Measurements from ENCODE around the gene RASSF10.

Gene RASSF10

DNA sequence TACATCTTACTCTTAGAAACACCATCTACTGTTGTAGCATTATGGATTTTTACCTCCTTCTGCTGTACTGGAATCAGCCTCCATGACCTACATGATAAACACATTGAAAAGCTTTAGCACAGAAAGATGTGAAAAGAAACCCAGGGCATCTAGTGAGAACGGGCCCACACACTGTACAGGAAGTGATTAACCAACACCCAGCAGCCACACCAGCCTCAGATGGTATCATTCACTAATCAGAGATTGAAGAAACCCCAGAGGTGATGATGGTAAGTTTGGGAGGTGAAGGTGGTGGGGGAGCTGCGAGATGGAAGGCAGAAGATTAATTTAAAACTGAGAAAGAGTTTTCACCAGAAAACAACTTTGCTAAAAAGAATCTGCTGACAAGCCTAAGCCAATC, 46.1 kb downstream of the RASSF10 start:
- TF ChIP-seq, protein P1, sequence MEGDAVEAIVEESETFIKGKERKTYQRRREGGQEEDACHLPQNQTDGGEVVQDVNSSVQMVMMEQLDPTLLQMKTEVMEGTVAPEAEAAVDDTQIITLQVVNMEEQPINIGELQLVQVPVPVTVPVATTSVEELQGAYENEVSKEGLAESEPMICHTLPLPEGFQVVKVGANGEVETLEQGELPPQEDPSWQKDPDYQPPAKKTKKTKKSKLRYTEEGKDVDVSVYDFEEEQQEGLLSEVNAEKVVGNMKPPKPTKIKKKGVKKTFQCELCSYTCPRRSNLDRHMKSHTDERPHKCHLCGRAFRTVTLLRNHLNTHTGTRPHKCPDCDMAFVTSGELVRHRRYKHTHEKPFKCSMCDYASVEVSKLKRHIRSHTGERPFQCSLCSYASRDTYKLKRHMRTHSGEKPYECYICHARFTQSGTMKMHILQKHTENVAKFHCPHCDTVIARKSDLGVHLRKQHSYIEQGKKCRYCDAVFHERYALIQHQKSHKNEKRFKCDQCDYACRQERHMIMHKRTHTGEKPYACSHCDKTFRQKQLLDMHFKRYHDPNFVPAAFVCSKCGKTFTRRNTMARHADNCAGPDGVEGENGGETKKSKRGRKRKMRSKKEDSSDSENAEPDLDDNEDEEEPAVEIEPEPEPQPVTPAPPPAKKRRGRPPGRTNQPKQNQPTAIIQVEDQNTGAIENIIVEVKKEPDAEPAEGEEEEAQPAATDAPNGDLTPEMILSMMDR (IDR thresholded peaks at IDR 0.05; ENCODE audit: extremely low read depth, insufficient read depth, missing control alignments) = no peak
- no peak for DNase-seq (ENCODE audit: low spot score)
- in situ Hi-C loops (cut with MboI; ENCODE audit: low pct_unique_long_range_greater_than_20kb, low sequenced_read_pairs, unreplicated experiment) = no loop called here

DNA sequence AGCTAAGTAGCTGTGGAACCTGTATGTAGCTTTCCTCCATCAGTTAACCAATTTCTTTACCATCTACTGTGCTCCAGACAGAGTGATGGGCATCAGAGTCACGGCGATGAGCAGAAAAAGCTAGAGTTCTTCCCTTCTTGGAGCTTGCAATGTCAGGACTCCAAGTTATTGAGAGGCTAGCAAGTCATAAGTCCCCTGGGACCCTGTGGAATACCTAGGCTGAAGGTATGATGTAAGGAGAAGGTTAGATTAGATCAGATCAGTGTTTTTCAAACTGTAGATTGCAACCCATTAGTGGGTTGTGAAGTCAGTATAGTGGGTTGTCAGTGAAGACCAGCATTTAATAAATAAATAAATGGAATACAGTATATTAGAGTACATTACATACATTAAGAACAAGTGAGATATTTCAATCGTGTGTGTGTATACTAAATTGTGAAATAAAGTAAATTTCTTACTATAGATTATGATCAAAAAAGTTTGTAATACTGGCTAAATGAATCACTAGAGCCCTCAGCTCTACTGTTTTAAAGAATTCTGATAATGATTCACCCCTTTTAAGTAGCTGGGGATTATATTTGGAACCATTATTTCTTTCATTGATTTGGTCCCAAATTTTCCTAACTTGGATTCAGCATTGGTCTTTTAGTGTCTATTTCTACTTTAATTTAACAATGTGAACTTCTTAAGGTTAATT, 52.3 kb downstream of the RASSF10 start:
- in situ Hi-C loops (cut with MboI; ENCODE audit: low pct_unique_long_range_greater_than_20kb, low sequenced_read_pairs, unreplicated experiment) = no loop called here
- TF ChIP-seq, protein P1 (IDR thresholded peaks at IDR 0.05; ENCODE audit: extremely low read depth, insufficient read depth, missing control alignments) = no peak
- no peak for DNase-seq (ENCODE audit: low spot score)

Measured in GM13977 (cell line).